HG03159 (cell line): ENCODE results near the gene KRABD2.
A peak's percentile ranks its signal among the peaks of the same experiment; 100 is the strongest.
"Not testable (repeated sequence)": the region's sequence is repeated elsewhere in the genome, so short reads cannot be mapped to it uniquely, and the experiment has no call there.

Experiments
- ATAC-seq: cut with Tn5 transposase; IDR thresholded peaks from one replicate; pipeline ENCODE4 v1.9.1; 2021; ENCODE audit warnings: mild to moderate bottlenecking, moderate library complexity; ENCODE audit not compliant: unreplicated experiment

Gene KRABD2

DNA sequence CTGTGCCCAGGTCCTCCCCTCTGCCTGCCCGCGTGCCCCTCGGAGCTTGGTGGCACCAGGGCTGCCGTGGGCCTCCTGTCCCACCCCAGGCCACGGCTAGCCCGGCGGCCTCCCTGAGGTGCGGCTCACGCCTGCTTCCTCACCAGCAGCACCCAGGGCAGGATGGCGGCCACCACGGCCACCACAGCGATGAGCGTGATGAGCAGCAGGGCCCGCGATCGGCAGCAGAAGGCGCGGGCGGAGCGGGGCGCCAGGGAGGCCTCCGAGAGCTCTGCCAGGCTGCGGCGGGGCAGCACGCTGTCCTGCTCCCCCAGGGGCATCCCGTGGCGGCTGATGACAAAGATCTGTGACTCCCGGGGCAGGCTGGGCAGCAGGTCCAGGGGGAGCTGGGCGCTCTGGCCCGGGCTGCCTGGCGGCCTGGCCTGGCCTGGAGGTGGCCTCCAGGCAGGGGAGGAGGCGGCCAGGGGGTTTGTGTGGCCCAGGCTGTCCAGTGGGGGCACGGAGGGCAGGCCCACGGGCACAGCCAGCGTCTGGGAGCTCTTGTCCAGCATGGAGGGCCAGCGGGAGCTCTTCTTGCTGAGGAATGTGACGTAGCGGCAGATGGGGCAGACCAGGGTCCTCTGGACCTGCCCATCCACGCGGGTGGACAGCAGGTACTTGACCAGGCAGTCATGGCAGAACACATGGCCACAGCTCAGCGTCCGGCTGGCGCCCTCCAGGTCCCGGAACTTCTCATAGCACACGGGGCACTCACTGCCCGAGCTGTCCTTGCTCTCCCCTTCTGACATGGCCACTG lies 16.4 kb upstream of the KRABD2 start:
- ATAC-seq: no peak

DNA sequence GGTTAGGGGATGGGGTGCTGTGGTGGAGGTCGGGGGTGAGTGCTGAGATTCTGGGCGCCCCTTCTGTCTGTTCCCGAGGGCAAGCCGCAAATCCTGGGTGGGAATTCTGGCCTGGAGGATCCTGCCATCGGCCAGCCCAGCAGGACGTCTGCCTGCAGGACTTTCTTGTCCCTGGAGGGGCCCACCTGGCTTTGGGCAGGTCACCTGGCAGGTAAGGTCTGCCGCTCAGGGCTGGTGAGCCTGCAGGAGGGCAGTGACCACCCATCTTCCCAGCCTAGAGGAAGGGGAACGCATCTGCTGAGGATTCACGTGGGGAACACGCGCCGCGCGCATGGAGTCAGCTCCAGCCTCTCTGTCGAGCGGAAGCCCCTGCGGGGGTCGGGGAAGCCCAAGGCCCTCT lies 15.8 kb upstream of the KRABD2 start:
- no peak for ATAC-seq

DNA sequence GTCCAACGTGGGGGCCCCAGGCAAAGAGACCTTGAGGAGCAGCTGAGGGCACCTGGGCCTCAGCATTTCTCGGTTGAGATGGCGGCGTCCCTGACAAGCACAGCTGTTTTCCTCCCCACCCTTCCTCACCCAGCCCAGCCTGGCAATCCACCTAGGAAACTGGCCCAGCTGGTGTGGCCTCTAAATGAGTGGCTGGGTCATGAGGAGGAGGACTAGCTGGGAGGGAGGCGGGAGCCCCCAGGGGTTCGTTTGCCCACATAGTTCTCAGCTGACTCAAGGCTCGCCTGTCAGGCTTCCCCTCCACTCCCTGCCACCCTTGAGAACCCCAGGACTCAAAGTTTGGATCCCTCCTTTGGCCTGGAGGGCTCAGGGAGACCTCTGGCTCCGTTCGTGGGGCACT lies 15.2 kb upstream of the KRABD2 start:
- ATAC-seq: no peak

GRCh38 chr17:8387914-8388651 lies 11.6 kb upstream of the KRABD2 start:
- ATAC-seq: no peak

- ATAC-seq: no peak
These were observed 10.3 kb upstream of the KRABD2 start for GRCh38 chr17:8386841-8387240.

DNA sequence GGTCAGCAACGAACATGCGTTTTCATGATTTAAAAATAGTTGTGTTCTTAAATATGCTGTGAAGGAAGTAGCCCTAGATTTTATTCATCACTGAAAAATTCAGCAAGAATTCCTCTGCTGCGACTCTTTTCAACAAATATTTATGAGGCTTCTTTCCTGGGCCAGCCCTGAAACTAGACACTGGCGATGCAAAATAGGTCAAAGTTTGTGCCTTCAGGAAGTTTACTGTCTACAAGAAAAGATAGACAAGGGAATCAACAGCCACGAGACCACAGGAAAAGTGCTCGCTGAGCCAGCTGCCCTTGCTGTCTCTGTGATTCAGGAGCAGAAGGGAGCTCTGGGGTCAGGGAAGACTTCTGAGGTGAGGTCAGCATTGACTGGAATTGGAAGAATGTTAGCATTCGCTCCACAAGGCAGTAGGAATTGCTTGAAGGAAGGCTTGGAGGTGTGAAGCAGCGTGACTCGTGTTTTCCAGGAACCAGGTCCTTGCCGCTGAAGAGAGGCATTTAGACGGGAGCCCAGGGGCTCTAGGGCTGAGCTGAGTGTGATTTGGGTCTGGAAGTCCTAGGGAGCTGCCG lies 8.4 kb upstream of the KRABD2 start:
- no peak for ATAC-seq

GRCh38 chr17:8383143-8383822 lies 6.8 kb upstream of the KRABD2 start, which contains the start of gene RPL26:
TSS of gene RPL26 (minus strand) at chr17:8383193. CDS start at chr17:8382310, 883 bp downstream.
- ATAC-seq: peak; percentile 81

- ATAC-seq: peak; percentile 7
These were observed 6.3 kb upstream of the KRABD2 start for GRCh38 chr17:8382880-8383142.

- no peak for ATAC-seq
These were observed 5.8 kb upstream of the KRABD2 start for GRCh38 chr17:8382052-8382879.

GRCh38 chr17:8380049-8380448 lies 3.5 kb upstream of the KRABD2 start:
- ATAC-seq: no peak

GRCh38 chr17:8378117-8378516 lies 1.6 kb upstream of the KRABD2 start:
- not testable (repeated sequence) for ATAC-seq

- no peak for ATAC-seq
These were observed 918 bp upstream of the KRABD2 start for GRCh38 chr17:8377422-8377821.

DNA sequence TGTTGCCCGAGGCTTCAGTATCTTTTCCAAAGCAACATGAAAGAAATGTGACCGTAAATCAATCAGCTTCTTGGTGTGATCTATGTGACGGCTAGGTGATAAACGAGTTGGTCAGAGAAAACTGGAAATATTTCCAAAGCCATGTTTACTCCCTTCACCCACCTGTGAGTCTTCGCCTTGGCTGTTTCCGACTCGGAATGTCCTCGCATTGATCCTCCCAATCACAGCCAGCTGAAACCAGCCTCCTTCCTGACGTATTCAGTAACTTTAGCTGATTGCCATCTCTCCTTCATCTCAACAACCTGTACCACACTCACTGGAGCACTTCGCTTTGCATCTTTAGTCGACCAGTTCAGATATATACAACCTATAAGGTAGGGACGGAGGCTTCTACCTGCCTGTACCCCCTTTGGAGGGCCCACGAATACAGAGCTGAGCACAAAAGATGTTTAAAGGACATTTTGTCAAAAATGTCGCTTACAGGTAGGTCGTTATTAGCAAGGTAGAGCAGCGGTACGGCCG lies 705 bp downstream of the KRABD2 start:
- ATAC-seq: no peak

DNA sequence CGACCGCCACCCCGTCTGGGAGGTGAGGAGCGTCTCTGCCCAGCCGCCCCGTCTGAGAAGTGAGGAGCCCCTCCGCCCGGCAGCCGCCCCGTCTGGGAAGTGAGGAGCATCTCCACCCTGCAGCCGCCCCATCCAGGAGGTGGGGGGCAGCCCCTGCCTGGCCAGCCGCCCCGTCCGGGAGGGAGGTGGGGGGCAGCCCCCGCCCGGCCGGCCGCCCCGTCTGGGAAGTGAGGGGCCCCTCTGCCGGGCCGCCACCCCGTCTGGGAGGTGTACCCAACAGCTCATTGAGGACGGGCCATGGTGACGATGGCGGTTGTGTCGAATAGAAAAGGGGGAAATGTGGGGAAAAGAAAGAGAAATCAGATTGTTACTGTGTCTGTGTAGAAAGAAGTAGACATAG lies 2.6 kb downstream of the KRABD2 start:
- not testable (repeated sequence) for ATAC-seq

- no peak for ATAC-seq
These were observed 4.1 kb downstream of the KRABD2 start for GRCh38 chr17:8372422-8372821.

- ATAC-seq: no peak
These were observed 4.7 kb downstream of the KRABD2 start for GRCh38 chr17:8371786-8372185.

DNA sequence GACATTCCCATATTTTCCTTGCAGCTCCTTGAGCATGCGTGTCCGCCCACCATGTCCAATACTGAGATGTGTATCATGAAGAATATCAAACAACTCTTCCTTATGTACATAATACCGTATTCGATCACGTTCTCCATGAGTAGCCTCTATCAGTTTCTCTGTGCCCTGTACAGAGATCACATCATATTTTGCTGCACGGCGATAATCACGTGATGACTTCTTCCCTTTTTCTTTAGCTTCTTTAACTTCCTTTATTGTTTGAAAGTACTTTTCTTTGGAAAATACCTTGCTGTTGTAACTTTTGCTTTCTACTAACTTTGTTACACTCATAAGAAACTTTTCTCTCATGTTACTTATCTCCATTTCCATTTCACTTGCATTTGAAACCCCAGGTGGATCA lies 6.6 kb downstream of the KRABD2 start:
- ATAC-seq: no peak

- no peak for ATAC-seq
These were observed 8.3 kb downstream of the KRABD2 start for GRCh38 chr17:8368193-8368592.

GRCh38 chr17:8366231-8366630 lies 10.3 kb downstream of the KRABD2 start:
- ATAC-seq: no peak

DNA sequence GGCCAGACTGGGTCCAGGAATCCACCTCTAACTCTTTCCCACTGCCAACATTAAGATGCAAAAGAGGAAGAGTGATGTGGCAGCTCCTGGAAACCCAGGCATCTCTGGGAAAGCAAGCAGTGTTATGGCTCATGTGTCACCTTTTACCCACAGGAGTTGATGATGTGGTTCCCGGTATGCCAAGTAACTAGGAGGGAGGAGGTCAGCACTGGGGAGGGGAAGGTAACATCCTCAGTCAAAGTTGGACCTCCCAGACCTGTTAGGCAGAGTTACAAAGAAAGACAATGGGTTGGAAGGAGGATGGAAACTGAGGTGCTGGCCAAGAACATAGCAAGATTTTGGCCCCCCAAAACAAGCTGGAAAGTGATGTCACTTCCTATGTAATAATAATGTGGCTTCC lies 11.4 kb downstream of the KRABD2 start:
- no peak for ATAC-seq
